HG03066 (cell line): ENCODE data around the gene AZU1.

ENCODE experiments used
- ATAC-seq: cut with Tn5 transposase; IDR thresholded peaks from one replicate; pipeline ENCODE4 v1.9.1; 2021; ENCODE audit warnings: low read depth; ENCODE audit not compliant: unreplicated experiment

Gene AZU1, protein sequence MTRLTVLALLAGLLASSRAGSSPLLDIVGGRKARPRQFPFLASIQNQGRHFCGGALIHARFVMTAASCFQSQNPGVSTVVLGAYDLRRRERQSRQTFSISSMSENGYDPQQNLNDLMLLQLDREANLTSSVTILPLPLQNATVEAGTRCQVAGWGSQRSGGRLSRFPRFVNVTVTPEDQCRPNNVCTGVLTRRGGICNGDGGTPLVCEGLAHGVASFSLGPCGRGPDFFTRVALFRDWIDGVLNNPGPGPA

DNA sequence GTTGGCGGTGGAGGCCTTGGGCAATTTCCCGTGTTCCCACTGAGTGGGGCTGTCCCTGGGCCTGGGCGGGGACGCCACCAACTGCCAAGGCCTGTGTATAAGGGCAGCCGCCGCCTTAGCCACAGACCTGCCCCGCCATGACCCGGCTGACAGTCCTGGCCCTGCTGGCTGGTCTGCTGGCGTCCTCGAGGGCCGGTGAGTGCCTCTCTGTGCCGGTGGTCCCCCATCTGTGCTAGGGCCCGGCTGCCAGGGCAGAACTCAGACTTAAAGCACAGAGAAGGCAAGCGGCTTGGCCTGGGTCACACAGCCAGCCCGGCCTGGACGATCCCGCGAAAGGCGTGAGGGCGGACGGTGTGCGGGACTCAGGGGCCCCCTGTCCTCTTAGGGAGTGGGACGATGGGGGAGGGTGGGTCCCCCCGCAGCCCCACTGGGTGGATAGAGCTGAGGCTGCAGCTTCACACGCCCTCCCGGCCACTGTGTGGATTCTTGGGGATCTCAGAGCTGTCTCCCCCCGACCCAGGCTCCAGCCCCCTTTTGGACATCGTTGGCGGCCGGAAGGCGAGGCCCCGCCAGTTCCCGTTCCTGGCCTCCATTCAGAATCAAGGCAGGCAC is at the start of gene AZU1:
TSS of gene AZU1 (plus strand) at position 128 of the 612 bp plus-strand sequence. CDS start at position 138, 10 bp downstream.
- ATAC-seq = no peak

DNA sequence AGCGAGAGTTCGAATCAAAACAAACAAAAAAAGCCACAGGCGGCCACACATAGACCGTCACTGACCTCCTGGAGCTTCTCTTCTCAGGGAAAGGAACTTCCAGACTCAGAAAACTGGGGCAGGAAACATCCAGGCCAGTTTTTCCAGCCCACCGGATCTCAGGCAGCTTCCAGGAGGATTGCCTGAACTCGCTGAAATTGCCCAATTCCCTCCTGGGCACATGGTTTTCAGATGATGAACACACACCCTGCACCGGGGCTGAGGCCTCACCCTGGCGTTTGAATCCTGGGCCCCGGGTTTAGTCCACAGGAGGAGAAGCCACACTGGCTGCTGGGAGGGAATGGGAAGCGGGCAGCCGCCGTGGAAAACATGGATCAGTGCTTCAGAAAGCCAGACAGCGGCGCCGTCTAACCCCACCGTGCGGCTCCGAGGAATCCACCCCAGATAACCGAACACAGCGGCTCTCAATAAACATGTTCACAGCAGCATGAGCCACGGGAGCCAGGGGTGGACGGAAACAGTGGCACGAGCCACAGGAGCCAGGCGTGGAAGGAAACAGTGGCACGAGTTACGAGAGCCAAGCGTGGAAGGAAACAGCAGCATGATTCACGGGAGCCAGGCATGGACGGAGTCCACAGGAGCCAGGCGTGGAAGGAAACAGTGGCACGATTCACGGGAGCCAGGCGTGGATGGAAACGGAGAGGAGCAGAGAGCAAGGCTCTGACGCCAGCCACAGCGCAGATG is 48.6 kb upstream of the AZU1 start:
- ATAC-seq = no peak

DNA sequence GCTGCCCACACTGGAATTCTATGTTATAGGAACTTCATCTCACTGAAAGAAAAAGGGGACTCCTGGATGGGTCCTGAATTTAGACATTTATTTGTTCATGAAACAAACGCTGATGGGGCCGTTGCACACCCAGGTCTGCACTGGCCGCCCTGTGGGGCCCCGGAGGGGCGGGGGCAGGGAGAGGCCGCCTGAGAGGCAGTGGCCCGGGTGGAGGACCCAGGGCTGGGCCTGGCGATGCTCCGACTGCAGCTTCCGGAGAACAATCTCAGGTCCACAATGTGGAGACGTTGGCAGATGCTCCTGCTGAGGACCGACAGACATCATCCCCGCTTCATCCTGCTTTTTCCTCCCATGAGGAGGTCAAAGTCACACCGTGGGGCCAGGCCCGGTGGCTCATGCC is 46.7 kb upstream of the AZU1 start:
- no peak for ATAC-seq

DNA sequence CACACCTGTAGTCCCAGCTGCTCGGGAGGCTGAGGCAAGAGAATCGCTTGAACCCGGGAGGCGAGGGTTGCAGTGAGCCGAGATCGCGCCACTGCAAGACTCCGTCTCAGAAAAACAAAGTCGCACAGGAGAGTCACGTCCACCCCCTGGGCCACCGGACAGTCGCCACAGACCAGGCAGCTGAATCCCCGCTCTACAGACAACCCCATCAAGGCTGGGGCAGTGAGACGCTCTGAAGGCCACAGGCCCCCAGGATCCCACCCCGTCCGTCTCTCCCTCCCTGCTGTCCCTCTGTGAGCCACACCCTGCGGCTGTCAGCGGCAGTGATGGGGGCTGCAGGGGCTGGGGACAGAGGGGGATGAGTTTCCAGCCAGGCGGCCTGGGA is 45.8 kb upstream of the AZU1 start:
- ATAC-seq = no peak

DNA sequence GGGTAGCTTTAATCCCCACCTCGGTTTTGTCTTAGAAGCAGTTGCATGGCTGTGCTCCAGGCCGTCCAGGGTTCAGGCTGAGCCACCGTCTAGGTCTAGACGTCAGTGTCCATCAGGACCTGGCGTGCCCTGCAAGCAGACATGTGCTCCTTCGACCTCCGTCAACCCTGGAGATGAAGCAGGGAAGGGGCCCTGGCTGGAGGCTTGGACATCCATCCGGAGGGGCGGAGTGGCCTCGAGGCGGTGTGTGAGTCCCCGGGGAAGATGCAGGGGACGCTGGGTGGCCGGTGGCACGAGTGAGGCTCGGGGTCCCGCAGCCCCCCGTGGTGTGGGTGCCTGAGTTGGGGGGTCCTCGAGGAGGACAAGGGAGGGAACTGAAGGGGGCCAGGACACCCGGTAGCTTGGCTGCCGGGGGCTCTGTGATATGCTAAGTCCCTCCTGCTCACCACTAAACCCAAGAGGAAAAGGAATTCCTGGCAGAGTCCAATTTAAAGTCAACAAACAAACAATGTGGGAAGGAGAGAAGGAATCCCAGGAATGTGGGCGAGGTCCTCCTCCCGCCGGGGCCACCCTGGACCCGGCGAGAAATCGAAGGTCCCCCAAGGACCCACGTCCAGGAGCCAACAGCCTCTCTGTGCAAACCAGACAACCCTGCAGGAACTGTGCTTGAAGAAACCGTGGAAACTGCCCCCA is 45.3 kb upstream of the AZU1 start:
- no peak for ATAC-seq

DNA sequence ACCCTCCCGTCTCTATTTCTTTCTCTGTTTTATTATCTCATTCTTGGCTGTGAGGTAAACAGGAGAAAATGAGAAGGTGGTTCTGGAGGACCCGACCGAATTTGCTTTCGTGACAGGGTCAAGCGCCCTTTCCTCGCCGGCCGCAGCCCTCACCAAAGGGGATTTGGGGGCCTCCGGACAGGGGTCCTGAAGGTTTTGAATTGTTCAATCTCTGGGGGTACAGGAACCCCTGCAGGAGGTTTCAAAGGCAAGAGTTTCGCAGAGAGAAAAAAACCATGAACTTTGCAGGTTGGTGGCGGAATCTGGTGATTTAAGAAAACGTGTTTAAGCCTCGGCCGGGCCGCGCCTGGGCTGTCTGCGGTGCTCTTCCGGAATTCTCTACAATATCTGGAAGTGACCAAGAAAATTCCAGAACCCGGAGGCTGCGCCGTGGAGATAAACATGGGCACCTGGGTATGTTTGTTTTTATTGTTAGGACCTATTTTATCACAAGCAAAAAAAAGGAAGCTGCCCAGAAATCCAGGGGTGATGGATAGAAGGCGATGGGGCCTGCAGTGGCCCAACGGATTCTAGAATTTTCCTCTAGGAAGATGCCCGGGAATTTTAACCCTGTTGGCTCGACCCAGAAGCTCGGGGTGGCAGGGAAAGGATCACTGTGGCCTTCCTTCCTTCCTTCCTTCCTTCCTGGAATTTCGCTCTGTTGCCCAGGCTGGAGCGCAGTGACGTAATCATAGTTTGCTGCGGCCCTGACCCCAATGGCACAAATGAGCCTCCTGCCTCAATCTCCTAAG is 44.6 kb upstream of the AZU1 start:
- ATAC-seq = no peak

DNA sequence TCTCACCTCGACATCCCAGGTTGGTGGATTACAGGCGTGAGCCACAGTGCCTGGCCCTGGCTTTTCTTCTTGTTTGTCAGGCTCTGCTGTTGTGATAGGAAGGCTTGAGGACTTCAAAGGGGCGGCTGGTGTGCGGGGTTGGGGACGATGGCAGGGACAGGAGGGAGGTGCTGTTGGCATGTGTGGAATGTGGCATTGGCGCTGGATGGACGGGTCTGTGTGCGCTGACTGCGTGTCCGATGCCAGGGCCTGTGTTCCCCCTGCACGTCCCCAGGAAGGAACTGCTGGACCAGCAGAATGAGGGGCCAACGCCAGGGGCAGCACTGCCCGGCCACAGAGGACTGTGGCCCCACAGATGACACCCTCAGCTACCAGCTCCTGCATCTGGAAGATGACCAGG is 43.1 kb upstream of the AZU1 start:
- ATAC-seq = no peak

DNA sequence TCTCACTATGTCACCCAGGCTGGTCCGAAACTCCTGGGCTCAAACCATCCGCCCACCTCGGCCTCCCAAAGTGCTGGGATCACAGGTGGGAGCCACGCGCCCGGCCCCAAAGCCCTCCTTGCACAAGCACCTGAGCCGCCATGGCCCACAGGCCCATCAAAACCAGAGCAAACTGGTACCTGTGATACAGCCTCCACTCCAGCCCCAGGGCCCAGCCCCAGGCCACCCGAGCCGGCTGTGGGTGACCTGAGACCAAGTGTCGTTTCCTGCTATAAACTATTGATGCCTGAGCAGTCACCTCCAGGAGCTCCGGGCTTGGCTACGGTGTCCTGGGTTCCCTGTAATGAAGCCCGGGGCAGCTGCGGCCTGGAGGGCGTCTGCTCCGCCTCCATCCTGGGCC is 40.1 kb upstream of the AZU1 start:
- no peak for ATAC-seq

DNA sequence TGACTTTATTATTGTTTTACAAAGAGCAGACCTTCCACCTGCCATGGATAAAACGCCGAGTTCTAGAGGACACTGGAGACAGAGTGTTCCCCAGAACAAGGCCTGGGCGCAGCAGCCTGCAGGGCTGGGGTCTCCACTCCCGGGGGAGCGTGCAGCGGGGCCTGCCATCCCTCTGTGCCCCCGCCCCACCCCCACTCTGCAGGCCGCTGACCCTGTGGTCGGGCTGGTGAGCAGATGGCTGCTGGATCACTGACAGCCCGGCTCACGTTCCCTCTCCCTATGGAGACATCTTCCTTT is 39.0 kb upstream of the AZU1 start:
- ATAC-seq = no peak

DNA sequence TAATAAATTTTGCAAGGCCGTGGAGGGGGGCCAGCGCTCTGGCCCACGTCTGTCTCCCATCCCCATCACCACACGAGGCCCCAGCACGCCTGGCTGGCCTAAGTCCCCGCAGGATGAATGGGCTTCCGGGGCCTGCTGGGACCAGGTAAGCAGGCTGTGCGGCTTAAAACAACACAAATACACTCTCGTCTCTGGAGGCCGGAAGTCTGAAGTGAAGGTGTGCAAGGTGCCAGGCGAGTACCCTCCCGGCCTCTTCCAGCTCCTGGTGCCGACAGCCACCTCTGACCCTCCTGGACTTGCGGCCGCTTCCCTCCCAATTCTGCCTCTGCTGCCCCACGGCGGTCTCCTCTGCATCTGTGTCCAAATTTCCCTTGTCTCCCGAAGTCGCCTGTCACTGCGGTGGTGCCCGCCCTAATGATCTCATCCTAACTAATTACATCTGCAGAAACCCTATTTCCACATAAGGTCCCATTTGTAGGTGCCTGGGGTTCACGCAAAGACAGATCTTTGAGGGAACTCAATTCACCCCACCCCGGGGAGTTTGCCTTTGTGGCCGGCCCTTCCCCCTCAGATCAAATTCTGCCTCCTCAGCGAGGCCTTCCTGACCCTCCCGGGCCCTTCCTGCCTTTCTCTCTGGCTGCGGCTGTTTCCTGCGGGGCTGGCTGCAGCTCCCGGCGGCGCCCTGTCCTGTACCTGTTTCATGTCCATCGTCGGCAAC is 38.5 kb upstream of the AZU1 start:
- no peak for ATAC-seq

DNA sequence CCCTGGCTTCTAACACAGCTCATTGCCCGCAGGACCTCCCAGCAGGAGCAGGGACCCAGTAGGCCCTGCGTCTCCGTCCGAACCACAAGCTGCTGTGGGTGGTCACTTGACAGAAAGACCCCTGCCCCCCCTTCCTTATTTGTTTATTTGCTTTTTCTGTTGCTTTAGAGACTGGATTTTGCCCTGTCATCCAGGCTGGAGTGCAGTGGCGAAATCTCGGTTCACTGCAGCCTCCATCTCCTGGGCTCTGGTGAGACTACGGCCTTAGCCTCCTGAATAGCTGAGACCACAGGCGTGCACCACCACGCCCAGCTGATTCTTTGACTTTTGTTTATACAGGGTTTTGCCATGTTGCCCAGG is 38.0 kb upstream of the AZU1 start:
- ATAC-seq = no peak

DNA sequence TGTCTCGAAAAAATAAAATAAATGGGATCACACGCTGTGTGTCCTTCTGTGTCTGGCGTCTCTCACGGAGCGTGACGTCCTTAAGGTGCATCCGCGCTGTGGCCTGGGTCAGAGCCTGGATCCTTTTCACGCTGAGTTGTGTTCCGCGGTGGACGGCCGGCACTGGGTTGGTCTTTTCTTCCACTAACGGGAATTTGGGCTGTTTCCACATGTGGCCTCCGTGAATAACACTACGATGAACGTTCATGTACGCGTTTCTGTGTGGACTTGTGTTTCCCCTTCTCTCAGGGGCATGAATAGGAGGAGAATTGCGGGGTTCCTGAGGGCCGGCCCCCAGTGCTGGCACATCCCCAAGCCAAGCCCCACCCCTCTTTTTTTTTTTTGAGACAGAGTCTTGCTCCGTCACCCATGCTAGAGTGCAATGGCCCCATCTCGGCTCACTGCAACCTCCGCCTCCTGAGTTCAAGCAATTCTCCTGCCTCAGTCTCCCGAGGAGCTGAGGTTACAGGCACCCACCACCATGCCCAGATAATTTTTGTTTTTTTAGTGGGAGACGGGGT is 36.5 kb upstream of the AZU1 start:
- ATAC-seq = no peak

DNA sequence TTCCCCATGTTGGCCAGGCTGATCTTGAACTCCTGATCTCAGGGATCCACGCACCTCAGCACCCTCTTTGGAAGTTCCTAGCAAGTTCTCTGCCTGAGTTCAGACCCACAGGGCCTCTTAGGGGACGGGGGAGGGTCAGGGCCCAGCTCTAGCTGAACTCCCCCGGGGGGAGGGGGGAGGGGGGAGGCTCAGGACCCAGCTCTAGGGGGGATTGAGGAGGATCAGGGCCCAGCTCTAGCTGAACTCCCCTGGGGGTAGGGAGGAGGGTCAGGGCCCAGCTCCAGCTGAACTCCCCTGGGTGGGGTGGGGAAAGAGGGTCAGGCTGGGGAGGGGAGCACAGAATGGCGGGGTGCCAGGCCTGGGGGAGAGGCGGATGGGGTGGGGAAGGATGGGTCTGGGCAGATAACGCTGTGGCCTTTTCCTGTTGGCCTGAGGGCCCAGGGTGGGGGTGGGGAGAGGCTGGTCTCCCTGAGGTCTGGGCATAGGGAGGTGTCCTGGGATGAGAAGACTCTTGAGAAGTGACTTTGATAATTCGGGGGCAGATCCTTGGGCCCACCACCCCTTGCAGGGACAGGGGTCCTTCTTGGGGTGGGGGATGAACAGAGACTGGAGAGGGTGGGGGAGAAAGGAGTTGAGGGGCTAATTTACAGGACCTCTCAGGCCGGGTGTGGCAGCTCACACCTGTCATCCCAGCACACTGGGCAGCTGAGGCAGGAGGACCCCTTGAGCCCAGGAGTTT is 35.9 kb upstream of the AZU1 start:
- ATAC-seq = no peak

DNA sequence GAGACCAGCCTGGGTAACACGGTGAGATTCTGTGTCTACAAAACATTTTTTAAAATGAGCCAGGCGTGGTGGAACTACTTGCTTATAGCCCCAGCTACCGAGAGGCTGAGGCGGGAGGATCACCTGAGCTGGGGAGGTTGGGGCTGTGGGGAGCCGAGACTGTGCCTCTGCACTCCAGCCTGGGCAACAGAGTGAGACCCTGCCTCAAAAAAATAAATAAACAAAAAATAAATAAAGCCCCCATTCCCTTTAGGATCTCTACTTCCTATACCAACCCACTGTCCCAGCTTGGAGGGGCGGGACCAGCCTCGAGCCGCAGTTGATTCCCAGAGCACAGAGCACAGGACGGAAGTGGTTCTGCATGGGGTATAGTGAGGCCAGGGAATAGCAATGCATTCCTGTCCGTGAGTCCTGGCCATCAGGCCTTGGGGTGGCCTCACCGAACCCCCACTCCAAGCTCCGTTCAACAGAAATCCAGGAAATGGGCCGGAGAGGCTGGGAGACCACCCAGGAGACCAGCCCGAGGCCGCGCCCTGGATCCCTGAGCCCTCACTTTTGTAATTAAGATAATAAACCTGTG is 35.2 kb upstream of the AZU1 start:
- ATAC-seq = no peak

DNA sequence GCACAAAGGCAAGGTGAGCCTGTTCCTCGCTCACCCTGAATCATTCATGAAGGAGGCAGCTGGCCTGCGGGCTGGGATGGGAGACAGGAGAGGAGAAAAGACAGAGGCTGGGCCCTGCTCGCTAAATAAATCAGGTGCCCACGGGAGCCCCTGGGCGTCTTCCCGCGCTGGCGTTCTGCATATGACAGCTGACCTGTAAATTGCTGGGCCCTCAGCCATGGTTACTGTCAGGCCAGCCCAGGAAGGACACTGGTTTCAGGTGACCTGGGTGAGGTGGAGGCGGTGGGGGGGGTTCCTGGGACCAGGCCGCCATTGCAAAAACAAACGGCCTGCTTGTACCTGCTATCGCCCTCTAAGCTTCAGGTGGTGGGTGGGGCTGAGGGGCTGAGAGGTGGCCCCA is 33.8 kb upstream of the AZU1 start:
- no peak for ATAC-seq

DNA sequence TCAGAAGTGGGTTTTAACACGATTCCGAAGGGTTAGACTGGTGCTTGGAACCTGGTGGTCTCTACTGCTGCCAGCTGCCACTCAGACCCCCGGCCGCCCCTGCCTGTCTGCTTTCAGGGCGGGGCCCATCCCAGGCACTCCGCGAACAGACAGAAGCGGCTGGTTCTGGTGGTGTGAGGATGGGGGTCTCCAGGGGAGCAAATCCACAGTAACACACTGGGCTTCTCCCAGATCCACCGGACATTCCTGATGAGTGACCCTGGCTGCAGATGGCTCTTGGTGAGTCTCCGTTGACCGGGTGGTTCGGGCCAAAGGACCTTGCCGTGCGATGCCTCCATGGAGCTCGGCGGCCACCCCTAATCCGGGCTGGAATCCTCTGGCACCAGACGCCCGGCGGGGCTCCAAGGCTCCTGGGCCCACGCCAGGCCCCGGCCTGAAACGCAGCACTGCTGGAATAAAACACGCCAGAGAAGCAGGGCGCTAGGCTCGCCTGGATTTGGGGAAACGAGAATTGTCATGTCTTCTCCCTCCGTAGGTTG is 32.5 kb upstream of the AZU1 start:
- no peak for ATAC-seq

DNA sequence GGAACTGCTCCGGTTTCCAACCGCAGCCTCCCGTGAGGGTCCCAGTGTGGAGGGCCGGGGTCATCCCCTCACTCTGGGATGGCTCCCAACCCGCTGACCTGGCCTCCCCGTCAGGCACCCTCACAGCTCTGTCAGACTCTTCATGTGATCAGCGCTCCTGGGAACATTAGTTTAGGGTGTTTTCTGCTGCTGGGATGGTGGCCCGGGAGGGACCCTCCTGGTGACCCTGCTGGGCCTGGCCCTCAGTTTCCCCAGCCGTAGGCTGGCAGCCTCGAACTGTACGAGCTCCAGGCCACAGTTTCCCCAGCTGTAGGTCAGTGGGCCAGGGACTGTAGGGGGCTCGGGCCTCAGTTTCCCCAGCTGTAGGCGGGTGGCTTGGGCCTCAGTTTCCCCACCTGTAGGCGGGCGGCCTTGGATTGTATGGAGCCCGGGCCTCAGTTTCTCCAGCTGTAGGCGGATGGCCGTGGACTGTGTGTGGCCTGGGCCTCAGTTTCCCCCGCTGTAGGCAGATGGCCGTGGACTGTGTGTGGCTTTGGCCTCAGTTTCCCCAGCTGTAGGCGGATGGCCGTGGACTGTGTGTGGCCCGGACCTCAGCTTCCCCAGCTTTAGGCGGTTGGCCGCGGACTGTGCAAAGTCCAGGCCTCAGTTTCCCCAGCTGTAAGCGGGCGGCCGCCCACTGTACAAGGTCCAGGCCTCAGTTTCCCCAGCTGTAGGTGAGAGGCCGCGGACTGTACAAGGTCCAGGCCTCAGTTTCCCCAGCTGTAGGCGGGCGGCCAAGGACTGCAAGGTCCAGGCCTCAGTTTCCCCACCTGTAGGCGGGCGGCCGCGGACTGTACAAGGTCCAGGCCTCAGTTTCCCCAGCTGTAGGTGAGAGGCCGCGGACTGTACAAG is 31.7 kb upstream of the AZU1 start:
- ATAC-seq = no peak
